Nucleus accumbens (tissue), 56 donors: Measurements from ENCODE around the gene CIT.
"Not testable (repeated sequence)": the region's sequence is repeated elsewhere in the genome, so short reads cannot be mapped to it uniquely, and the experiment has no call there.

ENCODE experiments used
- DNase-seq, 56 donors: peaks; one replicate each; lab custom pipeline; 2025; lab: John Stamatoyannopoulos, UW

Gene CIT

GRCh38 chr12:119660076-119660475 is 217.0 kb downstream of the CIT start:
- DNase-seq: no peak

- peak in 2 of 56 donors; percentile 9 to 29 for DNase-seq
Observed at GRCh38 chr12:119659289-119659897, 217.7 kb downstream of the CIT start.

- DNase-seq: not testable (repeated sequence)
Observed at GRCh38 chr12:119658166-119658565, 219.0 kb downstream of the CIT start.

DNA sequence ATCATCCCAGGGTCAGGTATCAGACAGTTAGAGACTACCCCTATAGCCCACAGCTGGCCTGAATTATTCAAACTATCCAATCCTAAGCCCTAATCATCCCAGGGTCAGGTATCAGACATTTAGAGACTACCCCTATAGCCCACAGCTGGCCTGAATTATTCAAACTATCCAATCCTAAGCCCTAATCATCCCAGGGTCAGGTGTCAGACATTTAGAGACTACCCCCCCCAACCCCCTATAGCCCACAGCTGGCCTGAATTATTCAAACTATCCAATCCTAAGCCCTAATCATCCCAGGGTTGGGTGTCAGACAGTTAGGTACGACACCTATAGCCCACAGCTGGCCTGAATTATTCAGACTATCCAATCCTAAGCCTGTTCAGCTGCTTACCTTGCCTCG is 220.1 kb downstream of the CIT start:
- DNase-seq: not testable (repeated sequence)

- DNase-seq: no peak
Observed at GRCh38 chr12:119652665-119653064, 224.5 kb downstream of the CIT start.

DNA sequence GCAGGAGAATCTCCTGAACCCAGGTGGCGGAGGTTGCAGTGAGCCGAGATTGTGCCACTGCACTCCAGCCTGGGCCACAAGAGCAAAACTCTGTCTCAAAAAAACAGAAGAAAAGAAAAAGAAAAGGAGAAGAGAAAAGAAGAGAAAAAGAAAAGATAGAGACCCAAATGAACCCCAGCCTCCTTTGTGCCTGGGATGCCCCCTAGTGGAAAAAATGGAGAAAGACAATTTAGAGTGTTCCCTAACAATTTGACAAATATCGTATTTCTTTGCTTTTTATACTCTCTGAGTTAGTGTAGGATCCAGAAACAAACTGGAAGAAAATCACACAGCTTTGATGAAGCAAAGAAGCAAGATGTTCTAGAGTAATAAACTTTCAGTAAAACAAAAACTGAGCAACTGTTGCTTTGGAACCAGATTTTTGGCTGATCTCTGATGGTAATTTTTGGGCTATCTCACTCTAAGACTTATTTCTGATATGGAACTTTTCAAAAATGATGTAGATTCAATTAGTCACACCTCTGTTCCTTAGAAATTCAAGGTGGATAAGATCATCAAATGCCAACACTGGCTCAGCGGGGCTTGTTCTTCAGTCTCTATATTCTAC is 227.8 kb downstream of the CIT start:
- DNase-seq: no peak

DNA sequence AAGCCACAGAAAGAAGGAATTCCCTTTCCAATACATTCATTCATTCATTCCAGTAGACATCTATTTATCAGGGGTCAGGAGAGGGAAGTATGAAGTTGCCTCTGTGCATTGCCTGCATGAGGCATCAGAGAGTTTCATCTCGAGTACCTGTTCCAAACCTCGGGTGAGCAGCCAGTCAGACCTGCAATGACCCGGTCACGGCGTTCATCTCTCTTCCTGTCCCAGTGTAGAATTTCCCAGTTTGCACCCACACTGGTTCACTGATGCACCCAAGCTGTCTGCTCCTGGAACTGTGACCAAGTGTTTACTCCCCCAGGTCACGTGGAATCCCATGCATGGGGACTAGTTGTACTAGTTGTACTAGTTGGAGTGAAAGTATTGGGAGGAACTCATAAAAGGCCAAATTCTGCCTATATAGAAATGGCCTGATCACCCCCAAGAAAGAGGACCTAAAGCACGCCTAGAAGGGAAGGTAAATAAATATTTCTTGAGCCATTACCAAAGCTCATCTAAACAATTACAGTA is 231.5 kb downstream of the CIT start:
- no peak for DNase-seq

- DNase-seq: no peak
Observed at GRCh38 chr12:119644930-119645329, 232.2 kb downstream of the CIT start.

DNA sequence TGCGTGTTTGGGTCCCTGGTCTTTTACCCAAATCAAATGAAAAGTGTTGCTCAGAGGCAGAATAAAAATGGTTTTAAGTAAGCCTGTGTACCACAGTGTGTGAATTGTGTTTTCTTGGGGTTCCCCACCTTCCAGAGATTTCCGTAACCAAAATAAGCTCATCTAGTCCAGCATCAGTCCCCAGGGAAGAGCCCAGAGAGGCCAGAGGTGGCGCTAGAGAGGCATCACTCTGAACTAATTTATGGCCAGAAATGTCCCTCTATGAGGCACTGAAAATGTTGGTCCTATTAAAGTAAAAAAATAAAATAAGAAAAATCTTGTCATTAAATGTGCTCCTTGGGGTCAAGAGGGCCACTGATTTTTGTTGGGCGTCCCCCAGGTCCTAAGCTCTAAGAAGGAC is 234.1 kb downstream of the CIT start:
- DNase-seq: no peak
